ENCODE measurements around the gene TMED9. TPM values are rescaled to one million over a fixed set of nuclear protein-coding genes. Genes with fewer than 3 reads are reported as not detected.

TMED9 gene
- polyA plus RNA-seq, 1 donor (not counting 4 experiments of a cell fraction or from before 2014, with no cell fraction given): 247 TPM

- Histone ChIP-seq H3K9ac (ENCODE audit: control insufficient read depth, extremely low read depth, insufficient read depth, low read length) (no peak overlapping the region), H3K27ac (ENCODE audit: control insufficient read depth, insufficient read depth, low read length) (no peak overlapping the region), H3K4me2 (ENCODE audit: control insufficient read depth, extremely low read depth, insufficient read depth, low read depth, low read length) (no peak overlapping the region), H3K36me3 (ENCODE audit: control insufficient read depth in 2 of 2, extremely low read depth in 1 of 2, insufficient read depth in 2 of 2, low read length in 2 of 2) (peaks cover 36% of the 10 kb centered on the region in 2 experiments), H3K9me3 (ENCODE audit: control insufficient read depth, low read depth, low read length) (no peaks in the 10 kb centered on the region), H3K4me3 (ENCODE audit: control insufficient read depth in 2 of 3, extremely low read depth in 1 of 3, insufficient read depth in 2 of 3, low read depth in 1 of 3, low read length in 3 of 3) (no peak overlapping the region), H3K4me1 (ENCODE audit: control insufficient read depth, extremely low read depth, insufficient read depth, low read length) (peaks cover 6% of the 10 kb centered on the region), H4K20me1 (ENCODE audit: control insufficient read depth, extremely low read depth, insufficient read depth, low read length) (no peaks in the 10 kb centered on the region), H2AFZ (ENCODE audit: control insufficient read depth, low read length) (no peak overlapping the region), H3K27me3 (ENCODE audit: control insufficient read depth, extremely low read depth, insufficient read depth, low read length) (no peaks in the 10 kb centered on the region), H3K9me1 (ENCODE audit: control insufficient read depth, extremely low read depth, insufficient read depth, low read length) (no peaks in the 10 kb centered on the region), H3K79me2 (ENCODE audit: control insufficient read depth, insufficient read depth, low read length) (peaks cover 27% of the 10 kb centered on the region)
- TF ChIP-seq EZH2 (IDR thresholded peaks at IDR 0.05; ENCODE audit: low read length) (no peak), CTCF (optimal IDR thresholded peaks at IDR 0.05 in 1 of 3, IDR thresholded peaks at IDR 0.05 in 1 of 3, conservative IDR thresholded peaks at IDR 0.05 in 1 of 3; ENCODE audit: extremely low read depth in 1 of 3, insufficient read depth in 2 of 3, low read length in 3 of 3) (no peak)
- DNase-seq (ENCODE audit: low read depth, low spot score) (no peak), FAIRE-seq (no peak)
- dilution Hi-C loops (cut with MboI; ENCODE audit: extremely low pct_ligation_motif_present, low sequenced_read_pairs): no loop called here
These were observed 3.1 kb downstream of the TMED9 start for GRCh38 chr5:177595026-177595585.

- Histone ChIP-seq H3K4me1 (ENCODE audit: control insufficient read depth, extremely low read depth, insufficient read depth, low read length) (peaks cover 11% of the 10 kb centered on the region), H3K79me2 (ENCODE audit: control insufficient read depth, insufficient read depth, low read length) (peaks cover 35% of the 10 kb centered on the region), H3K27ac (ENCODE audit: control insufficient read depth, insufficient read depth, low read length) (no peak overlapping the region), H4K20me1 (ENCODE audit: control insufficient read depth, extremely low read depth, insufficient read depth, low read length) (no peaks in the 10 kb centered on the region), H3K4me3 (ENCODE audit: control insufficient read depth in 2 of 3, extremely low read depth in 1 of 3, insufficient read depth in 2 of 3, low read depth in 1 of 3, low read length in 3 of 3) (no peak overlapping the region), H3K36me3 (ENCODE audit: control insufficient read depth in 2 of 2, extremely low read depth in 1 of 2, insufficient read depth in 2 of 2, low read length in 2 of 2) (peaks cover 36% of the 10 kb centered on the region in 2 experiments), H3K9me3 (ENCODE audit: control insufficient read depth, low read depth, low read length) (no peaks in the 10 kb centered on the region), H3K9me1 (ENCODE audit: control insufficient read depth, extremely low read depth, insufficient read depth, low read length) (no peaks in the 10 kb centered on the region), H3K4me2 (ENCODE audit: control insufficient read depth, extremely low read depth, insufficient read depth, low read depth, low read length) (no peak overlapping the region), H3K27me3 (ENCODE audit: control insufficient read depth, extremely low read depth, insufficient read depth, low read length) (no peaks in the 10 kb centered on the region), H2AFZ (ENCODE audit: control insufficient read depth, low read length) (no peak overlapping the region), H3K9ac (ENCODE audit: control insufficient read depth, extremely low read depth, insufficient read depth, low read length) (no peak overlapping the region)
- DNase-seq (ENCODE audit: low read depth, low spot score) (no peak), FAIRE-seq (no peak)
- no peak for TF ChIP-seq CTCF (optimal IDR thresholded peaks at IDR 0.05 in 1 of 3, IDR thresholded peaks at IDR 0.05 in 1 of 3, conservative IDR thresholded peaks at IDR 0.05 in 1 of 3; ENCODE audit: extremely low read depth in 1 of 3, insufficient read depth in 2 of 3, low read length in 3 of 3)
- no peak for TF ChIP-seq EZH2 (IDR thresholded peaks at IDR 0.05; ENCODE audit: low read length)
- dilution Hi-C loops (cut with MboI; ENCODE audit: extremely low pct_ligation_motif_present, low sequenced_read_pairs): no loop called here
These were observed 4.2 kb downstream of the TMED9 start for GRCh38 chr5:177595991-177596774.
